Mesenchymal stem cell (in vitro differentiated cells and primary cell): ENCODE measurements around the gene ELMO1.

ENCODE experiments used
- DNase-seq: peaks from one replicate; pipeline ENCODE4 v3.0.0-alpha.2; 2013
- H2AFZ ChIP-seq: one replicate; pipeline ENCODE4 v1.6.1; 2013; ENCODE audit warnings: low read depth, mild to moderate bottlenecking, control low read depth, inconsistent platforms, low read length, moderate library complexity
- H2AK5ac ChIP-seq: 2 replicates; pipeline ENCODE4 v1.6.1; 2013; ENCODE audit warnings: low read length, moderate library complexity, mild to moderate bottlenecking, inconsistent platforms; ENCODE audit not compliant: severe bottlenecking
- H2BK120ac ChIP-seq: one replicate; pipeline ENCODE4 v1.6.1; 2013; ENCODE audit warnings: low read depth, mild to moderate bottlenecking, inconsistent platforms, low read length, moderate library complexity
- H2BK12ac ChIP-seq, 2 experiments: one replicate each; pipeline ENCODE4 v1.6.1; 2013; ENCODE audit warnings: inconsistent platforms in 2 of 2, low read length in 2 of 2, mild to moderate bottlenecking in 2 of 2, moderate library complexity in 2 of 2, control low read depth in 1 of 2
- H2BK15ac ChIP-seq: one replicate; pipeline ENCODE4 v1.6.1; 2013; ENCODE audit warnings: mild to moderate bottlenecking, low read depth, inconsistent platforms; ENCODE audit not compliant: poor library complexity, severe bottlenecking
- H2BK5ac ChIP-seq: 2 replicates; pipeline ENCODE4 v1.6.1; 2013; ENCODE audit warnings: low read depth, mild to moderate bottlenecking, low read length, control low read depth, inconsistent platforms; ENCODE audit not compliant: poor library complexity, severe bottlenecking
- H3K14ac ChIP-seq, 2 experiments: one replicate each; pipeline ENCODE4 v1.6.1; 2013; ENCODE audit warnings: inconsistent platforms in 2 of 2, low read length in 2 of 2, control low read depth in 1 of 2, mild to moderate bottlenecking in 1 of 2, moderate library complexity in 1 of 2
- H3K18ac ChIP-seq, 2 experiments: one replicate each; pipeline ENCODE4 v1.6.1; 2013; ENCODE audit warnings: inconsistent platforms in 2 of 2, low read length in 2 of 2, control low read depth in 1 of 2, low read depth in 1 of 2, mild to moderate bottlenecking in 1 of 2
- H3K23ac ChIP-seq, 2 experiments: one replicate each; pipeline ENCODE4 v1.6.1; 2013; ENCODE audit warnings: inconsistent platforms in 2 of 2, low read length in 2 of 2, mild to moderate bottlenecking in 2 of 2, moderate library complexity in 2 of 2, control low read depth in 1 of 2
- H3K27ac ChIP-seq: 2 replicates; pipeline ENCODE4 v1.5.1; 2013; ENCODE audit warnings: mild to moderate bottlenecking, moderate library complexity, low read length, control low read depth, inconsistent platforms; ENCODE audit not compliant: poor library complexity, severe bottlenecking
- H3K27me3 ChIP-seq, 2 experiments: 2 replicates each; pipeline versions ENCODE4 v1.6.1 to v1.7.0; 2013; ENCODE audit warnings: low read length in 2 of 2, mild to moderate bottlenecking in 2 of 2, moderate library complexity in 2 of 2, control low read depth in 1 of 2, inconsistent platforms in 1 of 2; ENCODE audit not compliant: control insufficient read depth in 1 of 2, insufficient read depth in 1 of 2
- H3K36me3 ChIP-seq, 2 experiments: 2 replicates each; pipeline versions ENCODE4 v1.6.1 to v1.7.0; 2013; ENCODE audit warnings: low read length in 2 of 2, control low read depth in 1 of 2, inconsistent platforms in 1 of 2, low read depth in 1 of 2, mild to moderate bottlenecking in 1 of 2; ENCODE audit not compliant: insufficient read depth in 2 of 2, control insufficient read depth in 1 of 2
- H3K4ac ChIP-seq, 2 experiments: one replicate each; pipeline ENCODE4 v1.6.1; 2013; ENCODE audit warnings: inconsistent platforms in 2 of 2, low read length in 2 of 2, mild to moderate bottlenecking in 2 of 2, moderate library complexity in 2 of 2, control low read depth in 1 of 2, low read depth in 1 of 2
- H3K4me1 ChIP-seq: 2 replicates; pipeline ENCODE4 v1.6.1; 2013; ENCODE audit warnings: low read depth, low read length, control low read depth; ENCODE audit not compliant: control insufficient read depth, insufficient read depth
- H3K4me2 ChIP-seq: 2 replicates; pipeline ENCODE4 v1.6.1; 2013; ENCODE audit warnings: low read length, mild to moderate bottlenecking, inconsistent platforms; ENCODE audit not compliant: poor library complexity, severe bottlenecking
- H3K4me3 ChIP-seq, 2 experiments: 2 replicates each; pipeline versions ENCODE4 v1.5.1 to v1.7.0; 2013; ENCODE audit warnings: low read length in 2 of 2, mild to moderate bottlenecking in 2 of 2, control low read depth in 1 of 2, low read depth in 1 of 2; ENCODE audit not compliant: insufficient read depth in 1 of 2
- H3K79me1 ChIP-seq: replicated peaks from 2 replicates; pipeline ENCODE4 v1.6.1; 2013; ENCODE audit warnings: mild to moderate bottlenecking, control low read depth, low read length, inconsistent platforms; ENCODE audit not compliant: poor library complexity, severe bottlenecking
- H3K9ac ChIP-seq: 2 replicates; pipeline ENCODE4 v1.7.0; 2013; ENCODE audit warnings: mild to moderate bottlenecking, low read length, moderate library complexity
- H3K9me3 ChIP-seq: 2 replicates; pipeline ENCODE4 v1.7.0; 2013; ENCODE audit warnings: mild to moderate bottlenecking, low read length; ENCODE audit not compliant: control insufficient read depth
- H4K8ac ChIP-seq: one replicate; pipeline ENCODE4 v1.6.1; 2013; ENCODE audit warnings: inconsistent platforms, mild to moderate bottlenecking, low read length, moderate library complexity
- H4K91ac ChIP-seq: one replicate; pipeline ENCODE4 v1.6.1; 2013; ENCODE audit warnings: mild to moderate bottlenecking, low read length, inconsistent platforms
- WGBS: methylation state at CpG from one replicate; pipeline ENCODE4 v1.1.7; 2013; ENCODE audit warnings: mixed read lengths; 5-methylcytosine and 5-hydroxymethylcytosine counted together

ELMO1 gene

DNA sequence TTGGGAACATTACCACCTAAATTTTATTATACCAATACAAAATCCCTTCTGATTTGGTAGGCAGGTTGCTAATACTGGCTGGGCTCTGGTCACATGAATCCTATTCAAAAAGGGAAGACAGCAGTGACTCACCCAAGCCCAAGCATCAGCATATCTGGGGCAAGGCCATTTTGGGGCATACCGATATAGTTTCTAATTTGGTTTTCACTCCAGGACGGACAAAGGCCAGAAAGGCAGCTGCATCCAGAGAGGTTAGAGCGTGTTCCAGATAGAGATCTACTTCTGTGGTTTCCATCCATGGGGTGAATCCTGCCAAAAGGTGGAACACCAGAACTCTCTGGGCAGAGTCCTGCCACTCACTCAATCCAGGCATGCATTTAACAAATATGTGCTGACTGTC is 335.8 kb downstream of the ELMO1 start:
- Histone ChIP-seq H2AK5ac (no peak overlapping the region), H2BK12ac (no peak overlapping the region), H2BK5ac (no peak overlapping the region), H4K91ac (no peak overlapping the region), H3K14ac (peak overlapping the region in 1 of 2 experiments; percentile 15), H3K4me2 (no peak overlapping the region), H3K9ac (no peak overlapping the region), H3K4me3 (no peak overlapping the region), H2AFZ (no peak overlapping the region), H4K8ac (no peak overlapping the region), H2BK15ac (no peak overlapping the region), H3K4ac (no peak overlapping the region), H3K36me3 (no peaks in the 10 kb centered on the region), H3K9me3 (no peaks in the 10 kb centered on the region), H3K18ac (no peak overlapping the region), H2BK120ac (no peak overlapping the region), H3K4me1 (no peaks in the 10 kb centered on the region), H3K23ac (no peak overlapping the region), H3K27ac (no peak overlapping the region), H3K79me1 (no peaks in the 10 kb centered on the region), H3K27me3 (no peaks in the 10 kb centered on the region)
- WGBS = 94% methylated on average over 3 of the region's 3 CpGs
- no peak for DNase-seq

DNA sequence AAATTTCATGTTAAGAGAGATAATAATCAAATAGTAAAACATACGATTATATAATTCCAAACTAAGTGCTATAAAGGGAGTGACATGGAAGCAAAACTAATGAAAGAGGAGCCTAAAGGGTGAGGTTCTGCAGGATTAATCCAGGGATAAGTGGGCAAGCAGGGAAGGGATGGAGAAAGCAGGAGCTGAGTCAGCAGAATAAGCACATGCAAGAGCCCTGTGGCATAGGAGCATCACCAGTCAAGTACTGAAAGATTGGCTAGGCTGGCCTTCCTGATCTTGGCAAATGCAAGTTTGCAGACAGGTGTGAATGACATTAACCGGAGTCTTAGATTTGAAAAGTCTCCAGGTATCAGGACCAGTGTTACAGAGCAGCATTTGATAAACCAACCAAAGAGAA is 336.4 kb downstream of the ELMO1 start:
- Histone ChIP-seq H3K9me3 (no peaks in the 10 kb centered on the region), H3K36me3 (no peaks in the 10 kb centered on the region), H3K18ac (peak overlapping the region in 1 of 2 experiments; percentile 35), H3K4ac (no peak overlapping the region), H4K8ac (no peak overlapping the region), H2BK120ac (no peak overlapping the region), H3K27me3 (no peaks in the 10 kb centered on the region), H3K79me1 (no peaks in the 10 kb centered on the region), H2BK15ac (no peak overlapping the region), H2BK12ac (peak overlapping the region in 1 of 2 experiments; percentile 58), H2AFZ (no peak overlapping the region), H3K23ac (no peak overlapping the region), H3K4me2 (no peak overlapping the region), H4K91ac (no peak overlapping the region), H2BK5ac (no peak overlapping the region), H3K9ac (no peak overlapping the region), H3K4me3 (no peak overlapping the region), H2AK5ac (no peak overlapping the region), H3K27ac (no peak overlapping the region), H3K4me1 (no peaks in the 10 kb centered on the region), H3K14ac (no peak overlapping the region)
- 100% methylated on average over 2 of the region's 2 CpGs for WGBS
- DNase-seq = no peak

GRCh38 chr7:37111459-37111858 is 337.2 kb downstream of the ELMO1 start:
- no peak overlapping the region for H3K4ac ChIP-seq
- DNase-seq = no peak
- no peak overlapping the region for H2BK120ac ChIP-seq
- H3K27me3 ChIP-seq = no peaks in the 10 kb centered on the region
- H2BK15ac ChIP-seq = no peak overlapping the region
- H3K9me3 ChIP-seq = no peaks in the 10 kb centered on the region
- no peak overlapping the region for H2AK5ac ChIP-seq
- no peak overlapping the region for H4K91ac ChIP-seq
- no peak overlapping the region for H3K14ac ChIP-seq
- no peak overlapping the region for H3K27ac ChIP-seq
- H3K36me3 ChIP-seq = no peaks in the 10 kb centered on the region
- no peak overlapping the region for H3K9ac ChIP-seq
- peak overlapping the region in 1 of 2 experiments; percentile 86 for H2BK12ac ChIP-seq
- H3K4me2 ChIP-seq = no peak overlapping the region
- no peak overlapping the region for H4K8ac ChIP-seq
- H3K18ac ChIP-seq = no peak overlapping the region
- H2AFZ ChIP-seq = no peak overlapping the region
- no peaks in the 10 kb centered on the region for H3K79me1 ChIP-seq
- WGBS = no CpG with 5 or more reads among the region's 1 CpG
- H3K4me1 ChIP-seq = no peaks in the 10 kb centered on the region
- H2BK5ac ChIP-seq = no peak overlapping the region
- no peak overlapping the region for H3K23ac ChIP-seq
- H3K4me3 ChIP-seq = no peak overlapping the region

DNA sequence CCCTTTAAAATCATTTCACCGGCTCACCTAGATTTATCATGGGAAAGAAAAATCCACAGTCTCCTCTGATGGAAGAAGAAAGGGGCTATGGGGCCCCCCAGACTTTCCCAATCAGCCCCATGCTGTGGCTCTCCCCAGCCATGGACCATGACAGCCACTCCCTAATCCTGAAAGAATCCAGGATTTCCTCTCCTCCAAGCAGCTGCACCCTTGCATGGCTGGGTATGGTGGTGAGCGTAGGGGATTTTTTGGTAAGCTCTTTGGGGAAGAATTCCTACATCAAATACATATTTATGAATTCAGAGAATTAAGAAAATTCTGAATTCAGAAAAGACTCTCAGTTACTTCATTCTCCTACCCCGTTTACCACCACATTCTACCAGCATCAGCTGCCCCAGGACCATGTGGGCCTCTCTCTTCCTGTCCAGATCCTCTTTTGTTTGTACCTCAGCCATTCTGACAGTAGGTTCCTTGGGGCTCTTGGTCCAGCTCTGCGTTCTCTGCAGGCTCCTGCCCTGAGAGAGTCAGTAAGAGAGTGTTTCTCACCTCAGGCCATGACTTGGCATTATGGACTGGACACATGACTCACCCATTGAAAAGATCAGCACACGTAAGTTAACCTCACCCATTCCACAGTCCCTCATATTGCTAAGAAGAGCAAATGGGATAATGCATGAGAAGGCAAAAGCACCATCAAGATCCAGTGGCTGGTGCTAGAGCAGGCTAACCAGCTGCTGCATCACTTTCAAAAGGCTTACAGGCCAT is 337.8 kb downstream of the ELMO1 start:
- no peak overlapping the region for H3K9ac ChIP-seq
- no peaks in the 10 kb centered on the region for H3K79me1 ChIP-seq
- H3K4me3 ChIP-seq = no peak overlapping the region
- no peak overlapping the region for H2BK5ac ChIP-seq
- H3K4ac ChIP-seq = peak overlapping the region in 1 of 2 experiments; percentile 35
- H3K36me3 ChIP-seq = no peaks in the 10 kb centered on the region
- no peak overlapping the region for H3K4me2 ChIP-seq
- DNase-seq = peak; percentile 22
- no peak overlapping the region for H2AFZ ChIP-seq
- no peak overlapping the region for H3K27ac ChIP-seq
- WGBS = 84% methylated on average over 3 of the region's 5 CpGs
- no peak overlapping the region for H4K8ac ChIP-seq
- no peaks in the 10 kb centered on the region for H3K4me1 ChIP-seq
- H2AK5ac ChIP-seq = no peak overlapping the region
- H2BK15ac ChIP-seq = peak overlapping the region; percentile 13
- H3K27me3 ChIP-seq = no peaks in the 10 kb centered on the region
- H2BK12ac ChIP-seq = peak overlapping the region in 1 of 2 experiments; percentile 86
- H4K91ac ChIP-seq = no peak overlapping the region
- no peaks in the 10 kb centered on the region for H3K9me3 ChIP-seq
- no peak overlapping the region for H3K23ac ChIP-seq
- H3K14ac ChIP-seq = no peak overlapping the region
- H3K18ac ChIP-seq = peak overlapping the region; percentile 18 to 37
- no peak overlapping the region for H2BK120ac ChIP-seq
